Measurements from ENCODE around the gene KCNJ9. TPM values are rescaled to one million over a fixed set of nuclear protein-coding genes. Genes with fewer than 3 reads are reported as not detected.

KCNJ9 gene
- polyA plus RNA-seq, result under 1 TPM in 2 of 4 donors, not detected in 2; 0.04 to 0.19 TPM
- long read RNA-seq, donor 1, result 0 reads
- long read RNA-seq, donor 2, result 0 reads
- long read RNA-seq, donor 3, result 0 reads
- long read RNA-seq, donor 4, result 0 reads
- long read RNA-seq, donor 5, result 0 reads
- long read RNA-seq, donor 6, result 0 reads
- long read RNA-seq, donor 7, result 0 reads
- long read RNA-seq, donor 8, result 0 reads
- long read RNA-seq, donor 9, result 0 reads
- long read RNA-seq, donor 10, result 0 reads

- no peak within 1 kb of the TSS for H3K27ac ChIP-seq (ENCODE audit: low read depth in 1 of 3, low read length in 2 of 3)
- no peak for FAIRE-seq
- peaks cover 2 to 52% (median 9%) of the 10 kb centered on the region in 3 donors for H3K27me3 ChIP-seq (ENCODE audit: control insufficient read depth in 3 of 3, insufficient read depth in 3 of 3, low read length in 3 of 3)
- H3K4me1 ChIP-seq (ENCODE audit: control insufficient read depth in 3 of 3, insufficient read depth in 2 of 3, low read depth in 1 of 3, low read length in 2 of 3), result no peaks in the 10 kb centered on the region
- DNase-seq, result no peak
- H3K4me3 ChIP-seq (ENCODE audit: low read depth in 1 of 3, low read length in 3 of 3), result no peak within 1 kb of the TSS
- H3K36me3 ChIP-seq (ENCODE audit: control insufficient read depth in 3 of 3, insufficient read depth in 2 of 3, low read depth in 1 of 3, low read length in 3 of 3), result peaks cover 0 to 5% (median 0%) of the 10 kb centered on the region in 3 donors
- no peaks in the 10 kb centered on the region for H3K9me3 ChIP-seq (ENCODE audit: control insufficient read depth in 2 of 2, insufficient read depth in 1 of 2, low read depth in 1 of 2, low read length in 1 of 2)
- 20 to 36% (median 34%) methylated on average over 13 to 14 of the region's 14 CpGs for WGBS, 3 donors
Observed at GRCh38 chr1:160081261-160081936, at the start of gene KCNJ9. Gene KCNJ9, plus strand, starts transcription at chr1:160081538. Its CDS starts 2,493 bp downstream, at chr1:160084031.

- Histone ChIP-seq H3K36me3 (ENCODE audit: control insufficient read depth in 3 of 3, insufficient read depth in 2 of 3, low read depth in 1 of 3, low read length in 3 of 3) (no peaks in the 10 kb centered on the region), H3K9me3 (ENCODE audit: control insufficient read depth in 2 of 2, insufficient read depth in 1 of 2, low read depth in 1 of 2, low read length in 1 of 2) (no peaks in the 10 kb centered on the region), H3K27me3 (ENCODE audit: control insufficient read depth in 3 of 3, insufficient read depth in 3 of 3, low read length in 3 of 3) (no peaks in the 10 kb centered on the region), H3K27ac (ENCODE audit: low read depth in 1 of 3, low read length in 2 of 3) (peak overlapping the region; percentile 60 to 77 (median 77)), H3K4me1 (ENCODE audit: control insufficient read depth in 3 of 3, insufficient read depth in 2 of 3, low read depth in 1 of 3, low read length in 2 of 3) (peaks cover 0 to 13% (median 2%) of the 10 kb centered on the region in 3 donors), H3K4me3 (ENCODE audit: low read depth in 1 of 3, low read length in 3 of 3) (peak overlapping the region; percentile 66 to 87 (median 71))
- no peak for FAIRE-seq
- 1 to 4% (median 2%) methylated on average over 17 to 18 of the region's 18 CpGs for WGBS, 3 donors
- peak; percentile 29 to 37 for DNase-seq
Observed at GRCh38 chr1:160032165-160032820, 49.0 kb upstream of the KCNJ9 start.

DNA sequence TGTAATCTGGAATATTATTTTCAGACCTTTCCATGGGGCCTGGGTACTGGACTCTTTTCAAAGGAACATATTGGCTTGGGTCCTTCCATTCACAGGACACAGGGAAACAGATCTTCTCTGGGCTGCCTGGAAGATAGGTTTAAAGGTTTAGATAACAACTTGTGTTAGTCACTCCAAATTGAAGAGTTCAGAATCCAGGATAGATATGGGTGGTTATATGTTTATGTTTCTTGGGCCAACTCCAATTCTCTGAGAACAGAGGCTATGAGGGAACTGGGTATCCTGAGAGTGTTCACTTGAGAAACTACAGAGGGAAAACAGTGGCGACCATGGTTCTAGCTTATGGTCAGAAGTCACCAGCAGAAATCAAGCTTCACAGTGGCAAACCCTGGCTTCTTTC is 40.9 kb upstream of the KCNJ9 start:
- H3K4me3 ChIP-seq (ENCODE audit: low read depth in 1 of 3, low read length in 3 of 3), result no peak overlapping the region
- WGBS, 3 donors, result 50 to 84% (median 56%) methylated on average over 1 of the region's 1 CpG
- no peaks in the 10 kb centered on the region for H3K9me3 ChIP-seq (ENCODE audit: control insufficient read depth in 2 of 2, insufficient read depth in 1 of 2, low read depth in 1 of 2, low read length in 1 of 2)
- DNase-seq, result peak; percentile 11 to 79
- H3K36me3 ChIP-seq (ENCODE audit: control insufficient read depth in 3 of 3, insufficient read depth in 2 of 3, low read depth in 1 of 3, low read length in 3 of 3), result no peaks in the 10 kb centered on the region
- H3K27me3 ChIP-seq (ENCODE audit: control insufficient read depth in 3 of 3, insufficient read depth in 3 of 3, low read length in 3 of 3), result no peaks in the 10 kb centered on the region
- H3K4me1 ChIP-seq (ENCODE audit: control insufficient read depth in 3 of 3, insufficient read depth in 2 of 3, low read depth in 1 of 3, low read length in 2 of 3), result peaks cover 0 to 4% (median 3%) of the 10 kb centered on the region in 3 donors
- no peak overlapping the region for H3K27ac ChIP-seq (ENCODE audit: low read depth in 1 of 3, low read length in 2 of 3)
- no peak for FAIRE-seq

- FAIRE-seq (no peak), DNase-seq (no peak)
- Histone ChIP-seq H3K36me3 (ENCODE audit: control insufficient read depth in 3 of 3, insufficient read depth in 2 of 3, low read depth in 1 of 3, low read length in 3 of 3) (no peaks in the 10 kb centered on the region), H3K9me3 (ENCODE audit: control insufficient read depth in 2 of 2, insufficient read depth in 1 of 2, low read depth in 1 of 2, low read length in 1 of 2) (no peaks in the 10 kb centered on the region), H3K27me3 (ENCODE audit: control insufficient read depth in 3 of 3, insufficient read depth in 3 of 3, low read length in 3 of 3) (no peaks in the 10 kb centered on the region), H3K4me1 (ENCODE audit: control insufficient read depth in 3 of 3, insufficient read depth in 2 of 3, low read depth in 1 of 3, low read length in 2 of 3) (peaks cover 0 to 20% (median 12%) of the 10 kb centered on the region in 3 donors), H3K27ac (ENCODE audit: low read depth in 1 of 3, low read length in 2 of 3) (no peak overlapping the region), H3K4me3 (ENCODE audit: low read depth in 1 of 3, low read length in 3 of 3) (no peak overlapping the region)
Observed at GRCh38 chr1:160043543-160043942, 37.8 kb upstream of the KCNJ9 start.

DNA sequence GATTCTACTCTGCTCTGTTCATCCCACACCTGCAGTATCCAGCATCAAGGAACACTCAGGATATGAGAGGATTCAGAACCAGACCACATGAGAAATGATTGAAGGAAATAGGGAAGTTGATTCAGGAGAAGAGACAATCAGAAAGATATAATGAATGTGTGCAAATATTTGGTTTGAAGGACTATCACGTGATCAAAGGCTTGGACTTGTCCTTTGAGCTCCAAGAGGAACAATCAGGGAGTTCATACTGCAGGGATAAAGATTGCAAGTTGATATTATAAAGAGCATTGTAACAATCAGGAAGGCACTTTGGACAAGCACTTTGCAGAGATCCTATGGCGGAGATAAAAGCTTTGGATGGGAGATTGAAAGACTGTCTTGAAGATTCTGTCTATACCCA is 35.7 kb upstream of the KCNJ9 start:
- FAIRE-seq (no peak), DNase-seq (peak; percentile 24 to 49)
- Histone ChIP-seq H3K36me3 (ENCODE audit: control insufficient read depth in 3 of 3, insufficient read depth in 2 of 3, low read depth in 1 of 3, low read length in 3 of 3) (no peaks in the 10 kb centered on the region), H3K9me3 (ENCODE audit: control insufficient read depth in 2 of 2, insufficient read depth in 1 of 2, low read depth in 1 of 2, low read length in 1 of 2) (no peaks in the 10 kb centered on the region), H3K4me1 (ENCODE audit: control insufficient read depth in 3 of 3, insufficient read depth in 2 of 3, low read depth in 1 of 3, low read length in 2 of 3) (peaks cover 0 to 17% (median 12%) of the 10 kb centered on the region in 3 donors), H3K4me3 (ENCODE audit: low read depth in 1 of 3, low read length in 3 of 3) (no peak overlapping the region), H3K27me3 (ENCODE audit: control insufficient read depth in 3 of 3, insufficient read depth in 3 of 3, low read length in 3 of 3) (no peaks in the 10 kb centered on the region), H3K27ac (ENCODE audit: low read depth in 1 of 3, low read length in 2 of 3) (no peak overlapping the region)
- 11 to 50% (median 41%) methylated on average over 2 of the region's 2 CpGs for WGBS, 3 donors

DNA sequence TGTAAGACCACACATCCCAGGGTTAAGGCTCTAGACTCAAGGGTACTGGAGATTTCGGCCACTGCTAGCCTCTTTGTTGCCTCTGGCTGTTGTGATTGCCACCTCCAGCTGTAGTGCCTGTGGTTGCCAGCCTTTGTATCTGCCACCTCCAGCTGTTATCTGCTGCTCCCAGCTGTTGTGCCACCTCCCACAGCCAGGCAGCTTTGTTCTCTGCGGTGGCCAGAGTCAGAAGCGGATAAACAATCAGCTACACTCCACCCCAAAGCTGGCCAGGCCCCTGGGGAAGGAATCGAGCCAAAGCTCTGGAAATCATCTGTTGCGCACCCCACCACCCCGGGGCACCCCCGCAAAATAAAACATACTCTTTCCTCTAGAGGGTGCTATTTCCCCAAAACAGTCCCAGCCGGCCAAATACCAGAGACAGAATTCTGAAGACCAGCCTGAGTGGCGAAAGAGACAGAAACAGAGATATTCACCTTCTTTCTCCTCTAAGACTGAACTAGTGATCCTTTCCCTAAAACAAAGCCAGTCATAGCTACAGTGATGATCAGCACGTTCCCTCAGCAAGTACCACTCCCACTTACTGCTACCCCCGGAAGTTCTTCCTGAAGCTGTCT is 34.7 kb upstream of the KCNJ9 start:
- 4 to 5% (median 5%) methylated on average over 11 of the region's 11 CpGs for WGBS, 3 donors
- DNase-seq (peak; percentile 46 to 51), FAIRE-seq (no peak)
- Histone ChIP-seq H3K27ac (ENCODE audit: low read depth in 1 of 3, low read length in 2 of 3) (no peak overlapping the region), H3K4me3 (ENCODE audit: low read depth in 1 of 3, low read length in 3 of 3) (no peak overlapping the region), H3K27me3 (ENCODE audit: control insufficient read depth in 3 of 3, insufficient read depth in 3 of 3, low read length in 3 of 3) (peaks cover 0 to 4% (median 0%) of the 10 kb centered on the region in 3 donors), H3K9me3 (ENCODE audit: control insufficient read depth in 2 of 2, insufficient read depth in 1 of 2, low read depth in 1 of 2, low read length in 1 of 2) (no peaks in the 10 kb centered on the region), H3K36me3 (ENCODE audit: control insufficient read depth in 3 of 3, insufficient read depth in 2 of 3, low read depth in 1 of 3, low read length in 3 of 3) (no peaks in the 10 kb centered on the region), H3K4me1 (ENCODE audit: control insufficient read depth in 3 of 3, insufficient read depth in 2 of 3, low read depth in 1 of 3, low read length in 2 of 3) (peaks cover 0 to 17% (median 9%) of the 10 kb centered on the region in 3 donors)

DNA sequence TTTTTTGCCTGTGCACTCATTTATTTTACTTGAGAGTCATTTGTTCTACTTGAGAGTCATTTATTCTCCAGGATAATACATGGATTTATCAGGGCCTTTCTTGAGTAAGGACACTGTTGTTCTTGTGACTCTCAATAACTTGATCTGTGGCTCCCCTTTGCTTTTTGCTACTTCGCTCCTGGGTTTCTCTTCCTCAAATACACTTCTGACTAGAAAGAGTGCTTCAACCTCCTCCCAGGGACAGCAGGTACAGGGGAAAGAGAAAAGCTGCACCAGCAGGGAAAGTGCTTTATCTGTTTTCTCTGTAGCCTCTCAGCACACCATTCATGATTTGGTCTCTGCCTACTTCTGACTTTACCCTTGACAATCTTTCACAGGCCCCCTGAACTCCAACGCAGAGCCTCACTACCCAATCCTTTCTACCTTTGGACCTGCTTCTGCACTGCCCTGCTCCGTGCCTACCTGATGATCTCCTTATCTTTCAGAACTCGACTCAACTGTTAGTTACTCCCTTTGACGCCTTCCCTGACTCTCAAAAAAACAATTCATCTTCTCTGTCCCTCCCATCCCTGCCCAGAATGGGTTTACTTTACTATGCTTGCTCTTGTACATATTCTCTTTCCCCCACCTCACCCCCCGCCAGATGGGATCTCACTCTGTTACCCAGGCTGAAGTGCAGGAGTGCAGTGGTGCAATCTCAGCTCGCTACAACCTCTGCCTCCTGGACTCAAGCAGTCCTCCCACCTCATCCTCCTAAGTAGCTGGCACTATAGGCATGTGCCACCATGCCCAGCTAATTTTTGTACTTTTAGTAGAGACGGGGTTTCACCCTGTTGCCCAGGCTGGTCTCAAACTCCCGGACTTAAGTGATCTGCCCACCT is 34.0 kb upstream of the KCNJ9 start:
- Histone ChIP-seq H3K4me1 (ENCODE audit: control insufficient read depth in 3 of 3, insufficient read depth in 2 of 3, low read depth in 1 of 3, low read length in 2 of 3) (peaks cover 0 to 17% (median 9%) of the 10 kb centered on the region in 3 donors), H3K27me3 (ENCODE audit: control insufficient read depth in 3 of 3, insufficient read depth in 3 of 3, low read length in 3 of 3) (peaks cover 0 to 8% (median 0%) of the 10 kb centered on the region in 3 donors), H3K4me3 (ENCODE audit: low read depth in 1 of 3, low read length in 3 of 3) (no peak overlapping the region), H3K27ac (ENCODE audit: low read depth in 1 of 3, low read length in 2 of 3) (no peak overlapping the region), H3K9me3 (ENCODE audit: control insufficient read depth in 2 of 2, insufficient read depth in 1 of 2, low read depth in 1 of 2, low read length in 1 of 2) (no peaks in the 10 kb centered on the region), H3K36me3 (ENCODE audit: control insufficient read depth in 3 of 3, insufficient read depth in 2 of 3, low read depth in 1 of 3, low read length in 3 of 3) (no peaks in the 10 kb centered on the region)
- WGBS, 3 donors, result 49 to 62% (median 50%) methylated on average over 9 of the region's 9 CpGs
- DNase-seq (peak; percentile 27 to 34), FAIRE-seq (no peak)

All from small intestine (tissue), 16 donors.